HepG2 (cell line): ENCODE data around the gene POPDC2. TPM values are rescaled to one million over a fixed set of nuclear protein-coding genes. Genes with fewer than 3 reads are reported as not detected.

Experiments used
- ATAC-seq: fragments of 200-7000 bp; cut with Tn5 transposase; 3 replicates; pipeline ENCODE4 v1.9.1; 2020; ENCODE audit warnings: mild to moderate bottlenecking, moderate library complexity
- BruUV-seq: library from RNA; stranded (reverse); fragments of 400-500 nt; replicated peaks from 2 replicates; lab custom pipeline; 2021; lab: Mats Ljungman, UMichigan
- CTCF ChIA-PET: fragments of 300-600 bp; formaldehyde crosslinking; extraction: SDS; loops from one replicate; lab custom pipeline; 2021; ENCODE audit warnings: low total read pairs, inconsistent platforms, low intra/inter-chr PET ratio; lab: Yijun Ruan, JAX
- POLR2A ChIA-PET: fragments of 350-600 bp; sonication (Branson Sonifier 250); formaldehyde crosslinking; loops from one replicate; lab custom pipeline; 2020; ENCODE audit warnings: antibody characterized with exemption, inconsistent platforms; lab: Yijun Ruan, JAX
- DNase-seq: peaks from one replicate; pipeline ENCODE4 v3.0.0-alpha.2; 2015; ENCODE audit warnings: low spot score
- FAIRE-seq: peaks from 3 replicates; lab custom pipeline; 2011; peaks lifted over from hg19 to GRCh38; lab: Jason Lieb, UNC
- H2AFZ ChIP-seq: one replicate; pipeline ENCODE4 v1.6.1; 2011; ENCODE audit warnings: low read length, inconsistent platforms
- H3K27ac ChIP-seq: fragments of 300-600 bp; 3 replicates; pipeline ENCODE4 v1.8.0; 2011; ENCODE audit warnings: mixed run types, mild to moderate bottlenecking, mixed read lengths, low read length, inconsistent platforms; ENCODE audit not compliant: insufficient read depth; ENCODE audit errors: extremely low read length
- H3K27me3 ChIP-seq, 2 experiments: fragments of 200-600 bp in 1 of 2; 2 replicates in 1 of 2; 3 replicates in 1 of 2; pipeline versions ENCODE4 v1.6.0 to v1.8.0; 2011; ENCODE audit warnings: low read length in 2 of 2, mild to moderate bottlenecking in 2 of 2, moderate library complexity in 2 of 2, inconsistent platforms in 1 of 2; ENCODE audit not compliant: insufficient read depth in 2 of 2, control insufficient read depth in 1 of 2
- H3K36me3 ChIP-seq, 2 experiments: fragments of 200-600 bp in 1 of 2; replicated peaks in 1 of 2; 2 replicates in 1 of 2; 3 replicates in 1 of 2; pipeline versions ENCODE4 v1.5.1 to v1.8.0; 2011; ENCODE audit warnings: low read length in 2 of 2, inconsistent platforms in 1 of 2; ENCODE audit not compliant: insufficient read depth in 2 of 2, control insufficient read depth in 1 of 2
- H3K4me1 ChIP-seq: 2 replicates; pipeline ENCODE4 v1.5.1; 2012; ENCODE audit warnings: low read length, inconsistent platforms; ENCODE audit not compliant: insufficient read depth
- H3K4me2 ChIP-seq: 2 replicates; pipeline ENCODE4 v1.6.0; 2011; ENCODE audit warnings: low read depth, low read length, inconsistent platforms
- H3K4me3 ChIP-seq, 3 experiments: fragments of 200-600 bp in 1 of 3; sonication (generic), shearing (Covaris generic) in 1 of 3; replicated peaks in 1 of 3; 2 replicates each; pipeline ENCODE4 v1.5.1; 2011 to 2016; ENCODE audit warnings: low read length in 3 of 3, inconsistent platforms in 2 of 3, low read depth in 2 of 3, mild to moderate bottlenecking in 2 of 3, control low read depth in 1 of 3, mixed read lengths in 1 of 3; ENCODE audit not compliant: insufficient read depth in 1 of 3
- H3K79me2 ChIP-seq: one replicate; pipeline ENCODE4 v1.6.1; 2011; ENCODE audit warnings: low read length, inconsistent platforms; ENCODE audit not compliant: insufficient read depth
- H3K9ac ChIP-seq: 2 replicates; pipeline ENCODE4 v1.6.0; 2011; ENCODE audit warnings: mild to moderate bottlenecking, low read depth, low read length, inconsistent platforms; ENCODE audit not compliant: insufficient read depth
- H3K9me3 ChIP-seq: 2 replicates; pipeline ENCODE4 v1.5.1; 2012; ENCODE audit warnings: mild to moderate bottlenecking, low read length
- H4K20me1 ChIP-seq: 2 replicates; pipeline ENCODE4 v1.6.0; 2011; ENCODE audit warnings: inconsistent platforms, mild to moderate bottlenecking, low read length, moderate library complexity; ENCODE audit not compliant: insufficient read depth
- ARNT ChIP-seq: fragments of 450-650 bp; IDR thresholded peaks from 2 replicates; pipeline ENCODE4 v1.6.1; 2017
- EHMT2 ChIP-seq: fragments of 200-600 bp; sonication (generic); IDR thresholded peaks from 2 replicates; pipeline ENCODE4 v1.7.0; 2017; ENCODE audit warnings: antibody characterized with exemption, low read depth, low read length, borderline replicate concordance
- NR2F6 ChIP-seq, 2 experiments: IDR thresholded peaks; 2 replicates each; pipeline ENCODE4 v1.6.1; 2016; ENCODE audit warnings: antibody characterized with exemption in 1 of 2, mild to moderate bottlenecking in 1 of 2
- YEATS4 ChIP-seq: sonication (generic); formaldehyde crosslinking; IDR thresholded peaks from 2 replicates; pipeline ENCODE4 v1.4.0; 2020; ENCODE audit warnings: missing genetic modification reagents, borderline replicate concordance
- ZFP41 ChIP-seq: sonication (generic); formaldehyde crosslinking; IDR thresholded peaks from 2 replicates; pipeline ENCODE4 v1.4.0; 2020; ENCODE audit warnings: mild to moderate bottlenecking, missing genetic modification reagents, borderline replicate concordance
- ZNF569 ChIP-seq: sonication (generic); formaldehyde crosslinking; IDR thresholded peaks from 2 replicates; pipeline ENCODE4 v1.5.0; 2020; ENCODE audit warnings: mild to moderate bottlenecking, missing genetic modification reagents, moderate library complexity, borderline replicate concordance
- ZNF619 ChIP-seq: sonication (generic); formaldehyde crosslinking; IDR thresholded peaks from 2 replicates; pipeline ENCODE4 v1.4.0; 2020; ENCODE audit warnings: mild to moderate bottlenecking, missing genetic modification reagents
- ZNF713 ChIP-seq: sonication (generic); formaldehyde crosslinking; IDR thresholded peaks from 2 replicates; pipeline ENCODE4 v1.4.0; 2020; ENCODE audit warnings: mild to moderate bottlenecking, missing genetic modification reagents
- ZNF839 ChIP-seq: sonication (generic); formaldehyde crosslinking; IDR thresholded peaks from 2 replicates; pipeline ENCODE4 v1.4.0; 2020; ENCODE audit warnings: missing genetic modification reagents, mild to moderate bottlenecking, borderline replicate concordance
- ZSCAN20 ChIP-seq: sonication (generic); formaldehyde crosslinking; IDR thresholded peaks from 2 replicates; pipeline ENCODE4 v1.4.0; 2020; ENCODE audit warnings: missing genetic modification reagents, mild to moderate bottlenecking, borderline replicate concordance
- WGBS: methylation state at CpG from one replicate; pipeline ENCODE4 v1.1.6; 2017; ENCODE audit warnings: low lambda C conversion rate; 5-methylcytosine and 5-hydroxymethylcytosine counted together
- in situ Hi-C: cut with HindIII; loops from 2 replicates; pipeline ENCODE4 v1.10.0; 2017; ENCODE audit warnings: low pct_unique_long_range_greater_than_20kb; ENCODE audit not compliant: extremely low pct_ligation_motif_present
- intact Hi-C: fragments of 100-400 bp; cut with micrococcal nuclease; formaldehyde crosslinking; loops from one replicate; pipeline ENCODE4 v1.10.0; 2022; ENCODE audit not compliant: unreplicated experiment
- polyA plus RNA-seq, 8 experiments: library from polyadenylated mRNA; depleted of rRNA in 3 of 8; stranded (reverse) in 7 of 8; unstranded in 1 of 8; fragments of >200 nt; fragmentation: Illumina TruSeq in 4 of 8; extraction: Trizol in 4 of 8; gene quantifications; 2 replicates each; pipeline versions ENCODE4 v1.2.1 to v1.2.3, GENCODE V29; 2011 to 2016; ENCODE audit warnings: low read depth in 4 of 8, missing spikeins in 1 of 8, mixed read lengths in 1 of 8; ENCODE audit not compliant: insufficient read depth in 1 of 8
- total RNA-seq, 5 experiments: library from RNA; depleted of rRNA; stranded (reverse); fragments of >200 nt; fragmentation: Illumina TruSeq; extraction: Trizol; gene quantifications; 2 replicates each; pipeline ENCODE4 v1.2.3, GENCODE V29; 2016; ENCODE audit warnings: low read depth in 1 of 5
- TF ChIP-seq, protein P1 (sequence below): sonication (generic); formaldehyde crosslinking; IDR thresholded peaks from 2 replicates; pipeline ENCODE4 v1.4.0; 2020; ENCODE audit warnings: missing genetic modification reagents, mild to moderate bottlenecking, borderline replicate concordance
- TF ChIP-seq, protein P2 (sequence below): IDR thresholded peaks from 2 replicates; pipeline ENCODE4 v1.6.1; 2016; ENCODE audit warnings: low read depth
- TF ChIP-seq, protein P3 (sequence below): sonication (generic); formaldehyde crosslinking; IDR thresholded peaks from 2 replicates; pipeline ENCODE4 v1.8.1; 2023; ENCODE audit warnings: missing genetic modification reagents, mild to moderate bottlenecking, borderline replicate concordance

The POPDC2 gene
- total and polyA plus RNA-seq, 2 of the 13 experiments (the other 11 are each of a cell fraction or from before 2014, with no cell fraction given): 0.18 to 0.58 TPM

GRCh38 chr3:119594066-119594465 lies 66.3 kb downstream of the POPDC2 start:
- WGBS: 44% methylated on average over 5 of the region's 5 CpGs
- H3K4me1 ChIP-seq: peaks cover 21% of the 10 kb centered on the region; the same call in 1 of the 2 replicates
- no peak overlapping the region for H3K4me2 ChIP-seq
- DNase-seq (no peak), ATAC-seq (no peak), FAIRE-seq (no peak)
- H4K20me1 ChIP-seq: no peaks in the 10 kb centered on the region
- no TSS peak for BruUV-seq
- ChIA-PET CTCF (no interaction called here), POLR2A (no interaction called here)
- TF ChIP-seq, protein P1, sequence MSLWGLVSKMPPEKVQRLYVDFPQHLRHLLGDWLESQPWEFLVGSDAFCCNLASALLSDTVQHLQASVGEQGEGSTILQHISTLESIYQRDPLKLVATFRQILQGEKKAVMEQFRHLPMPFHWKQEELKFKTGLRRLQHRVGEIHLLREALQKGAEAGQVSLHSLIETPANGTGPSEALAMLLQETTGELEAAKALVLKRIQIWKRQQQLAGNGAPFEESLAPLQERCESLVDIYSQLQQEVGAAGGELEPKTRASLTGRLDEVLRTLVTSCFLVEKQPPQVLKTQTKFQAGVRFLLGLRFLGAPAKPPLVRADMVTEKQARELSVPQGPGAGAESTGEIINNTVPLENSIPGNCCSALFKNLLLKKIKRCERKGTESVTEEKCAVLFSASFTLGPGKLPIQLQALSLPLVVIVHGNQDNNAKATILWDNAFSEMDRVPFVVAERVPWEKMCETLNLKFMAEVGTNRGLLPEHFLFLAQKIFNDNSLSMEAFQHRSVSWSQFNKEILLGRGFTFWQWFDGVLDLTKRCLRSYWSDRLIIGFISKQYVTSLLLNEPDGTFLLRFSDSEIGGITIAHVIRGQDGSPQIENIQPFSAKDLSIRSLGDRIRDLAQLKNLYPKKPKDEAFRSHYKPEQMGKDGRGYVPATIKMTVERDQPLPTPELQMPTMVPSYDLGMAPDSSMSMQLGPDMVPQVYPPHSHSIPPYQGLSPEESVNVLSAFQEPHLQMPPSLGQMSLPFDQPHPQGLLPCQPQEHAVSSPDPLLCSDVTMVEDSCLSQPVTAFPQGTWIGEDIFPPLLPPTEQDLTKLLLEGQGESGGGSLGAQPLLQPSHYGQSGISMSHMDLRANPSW (CRISPR knock-in tag): no peak
- TF ChIP-seq, protein P2, sequence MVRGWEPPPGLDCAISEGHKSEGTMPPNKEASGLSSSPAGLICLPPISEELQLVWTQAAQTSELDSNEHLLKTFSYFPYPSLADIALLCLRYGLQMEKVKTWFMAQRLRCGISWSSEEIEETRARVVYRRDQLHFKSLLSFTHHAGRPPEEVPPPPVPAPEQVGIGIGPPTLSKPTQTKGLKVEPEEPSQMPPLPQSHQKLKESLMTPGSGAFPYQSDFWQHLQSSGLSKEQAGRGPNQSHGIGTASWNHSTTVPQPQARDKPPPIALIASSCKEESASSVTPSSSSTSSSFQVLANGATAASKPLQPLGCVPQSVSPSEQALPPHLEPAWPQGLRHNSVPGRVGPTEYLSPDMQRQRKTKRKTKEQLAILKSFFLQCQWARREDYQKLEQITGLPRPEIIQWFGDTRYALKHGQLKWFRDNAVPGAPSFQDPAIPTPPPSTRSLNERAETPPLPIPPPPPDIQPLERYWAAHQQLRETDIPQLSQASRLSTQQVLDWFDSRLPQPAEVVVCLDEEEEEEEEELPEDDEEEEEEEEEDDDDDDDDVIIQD: no peak
- TF ChIP-seq ZNF569 (CRISPR knock-in tag) (no peak), ZNF713 (CRISPR knock-in tag) (no peak), ZNF619 (CRISPR knock-in tag) (no peak), ZSCAN20 (CRISPR knock-in tag) (no peak), NR2F6 (IDR thresholded peaks at IDR 0.05) (no peak), NR2F6 (CRISPR knock-in tag; IDR thresholded peaks at IDR 0.05) (no peak), ARNT (no peak), ZNF839 (CRISPR knock-in tag) (no peak), ZFP41 (no peak), EHMT2 (no peak), YEATS4 (CRISPR knock-in tag) (no peak)
- TF ChIP-seq, protein P3, sequence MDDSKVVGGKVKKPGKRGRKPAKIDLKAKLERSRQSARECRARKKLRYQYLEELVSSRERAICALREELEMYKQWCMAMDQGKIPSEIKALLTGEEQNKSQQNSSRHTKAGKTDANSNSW: no peak
- in situ Hi-C loops (no loop called here), intact Hi-C loops (no loop called here)
- no peak overlapping the region for H3K4me3 ChIP-seq
- no peak overlapping the region for H3K9ac ChIP-seq
- H2AFZ ChIP-seq: no peak overlapping the region
- peaks cover 0 to under 1% of the 10 kb centered on the region in 2 experiments; a peak in 1 of 5 replicates for H3K27me3 ChIP-seq
- H3K79me2 ChIP-seq: no peaks in the 10 kb centered on the region
- no peaks in the 10 kb centered on the region for H3K36me3 ChIP-seq
- H3K27ac ChIP-seq: no peak overlapping the region
- peaks cover 9% of the 10 kb centered on the region for H3K9me3 ChIP-seq
